NOMO-1 (cell line): ENCODE measurements around the gene CIAO2A.
A peak's percentile ranks its signal among the peaks of the same experiment; 100 is the strongest.
"Not testable (repeated sequence)": the region's sequence is repeated elsewhere in the genome, so short reads cannot be mapped to it uniquely, and the experiment has no call there.

Source experiments
- DNase-seq, 2 experiments: peaks; one replicate each; lab custom pipeline; 2025; ENCODE audit not compliant: unreplicated experiment in 2 of 2; lab: John Stamatoyannopoulos, UW

CIAO2A gene, protein sequence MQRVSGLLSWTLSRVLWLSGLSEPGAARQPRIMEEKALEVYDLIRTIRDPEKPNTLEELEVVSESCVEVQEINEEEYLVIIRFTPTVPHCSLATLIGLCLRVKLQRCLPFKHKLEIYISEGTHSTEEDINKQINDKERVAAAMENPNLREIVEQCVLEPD

DNA sequence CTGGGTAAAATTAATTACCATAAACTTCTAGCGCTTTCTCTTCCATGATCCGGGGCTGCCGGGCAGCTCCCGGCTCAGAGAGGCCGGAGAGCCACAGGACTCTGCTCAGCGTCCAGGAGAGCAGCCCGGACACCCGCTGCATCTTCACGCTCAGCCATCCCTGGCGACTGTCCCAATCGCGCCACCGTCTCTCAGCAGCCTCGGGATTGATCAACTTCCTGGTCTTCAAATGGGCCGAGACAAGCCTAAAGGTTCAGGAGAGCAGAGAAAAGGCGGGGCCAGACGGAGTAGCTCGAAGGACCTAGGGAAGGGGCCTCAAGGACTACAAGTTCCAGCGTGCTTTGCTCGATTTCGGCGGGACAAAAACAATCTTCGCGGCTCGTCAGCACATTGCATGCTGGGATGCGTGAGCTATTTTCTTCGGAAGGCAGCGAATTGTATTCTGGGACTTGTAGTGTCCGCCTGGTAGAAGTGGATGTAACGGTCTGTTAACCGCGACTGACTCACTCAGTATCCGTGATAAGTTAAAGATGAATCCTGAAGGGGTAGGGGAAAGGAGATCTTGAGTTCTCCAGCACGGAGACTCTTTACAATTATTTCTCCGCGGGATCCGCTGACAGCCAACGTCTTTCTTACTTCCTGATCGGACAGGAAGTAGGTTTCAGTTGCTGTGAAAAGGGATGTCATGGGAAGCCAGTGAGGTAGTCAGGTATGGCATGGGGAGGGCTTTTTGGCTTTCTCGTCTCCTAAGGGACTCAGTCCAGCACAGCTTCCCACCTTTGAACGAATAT lies at the start of gene CIAO2A:
Gene CIAO2A (minus strand): TSS at position 212 of the 791 bp plus-strand sequence. CDS start 70 bp downstream, at position 142.
- DNase-seq, result peak; percentile 99 to 100

DNA sequence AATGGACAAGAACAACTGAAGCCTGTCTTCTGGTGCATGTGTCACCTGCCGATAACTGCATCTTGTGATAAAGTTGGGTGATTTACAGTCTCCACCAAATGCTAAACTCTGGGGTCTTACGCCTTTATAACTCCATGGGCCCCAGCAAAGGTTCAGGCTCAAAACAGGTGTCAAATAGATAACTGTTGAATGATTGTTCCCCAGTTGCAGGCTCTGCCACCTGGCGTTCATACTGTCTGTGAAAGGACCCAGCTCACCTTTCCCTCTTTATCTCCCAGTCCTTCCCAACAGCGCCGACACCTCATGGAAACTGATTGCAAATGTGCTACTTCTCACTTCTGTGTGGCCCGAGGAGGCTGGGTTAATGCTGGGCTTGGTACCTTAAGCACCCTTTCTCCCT lies 49.6 kb upstream of the CIAO2A start:
- DNase-seq, result no peak

DNA sequence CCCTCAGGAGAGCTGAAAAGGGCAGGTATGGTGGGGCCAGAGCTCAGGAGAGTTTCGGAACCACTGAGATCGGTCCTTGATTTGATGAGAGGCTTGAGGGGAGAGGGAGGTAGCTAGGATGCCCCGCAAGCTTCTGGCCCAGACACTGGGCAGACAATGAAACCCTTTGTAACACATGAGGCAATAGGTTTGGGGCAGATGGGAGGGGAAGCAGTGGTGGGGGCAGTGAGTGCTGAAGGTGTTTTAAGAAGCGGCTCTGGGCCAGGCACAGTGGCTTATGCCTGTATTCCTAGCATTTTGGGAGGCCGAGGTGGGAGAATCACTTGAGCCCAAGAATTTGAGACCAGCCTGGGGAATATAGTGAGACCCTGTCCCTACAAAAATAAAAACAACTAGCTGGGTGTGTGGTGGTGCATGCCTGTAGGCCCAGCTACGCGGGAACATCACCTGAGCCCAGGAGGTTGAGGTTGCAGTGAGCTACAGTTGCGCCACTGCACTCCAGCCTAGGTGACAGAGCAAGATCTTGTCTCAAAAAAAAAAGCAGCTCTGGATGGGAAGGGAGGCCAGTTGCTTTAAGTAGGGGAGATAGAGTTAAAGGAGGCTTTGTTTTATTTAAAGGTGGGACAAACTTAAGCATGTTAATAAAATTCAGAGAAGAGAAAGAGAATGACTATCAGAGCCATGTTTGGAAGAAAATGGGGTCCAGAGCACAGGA lies 48.3 kb upstream of the CIAO2A start:
- no peak for DNase-seq

DNA sequence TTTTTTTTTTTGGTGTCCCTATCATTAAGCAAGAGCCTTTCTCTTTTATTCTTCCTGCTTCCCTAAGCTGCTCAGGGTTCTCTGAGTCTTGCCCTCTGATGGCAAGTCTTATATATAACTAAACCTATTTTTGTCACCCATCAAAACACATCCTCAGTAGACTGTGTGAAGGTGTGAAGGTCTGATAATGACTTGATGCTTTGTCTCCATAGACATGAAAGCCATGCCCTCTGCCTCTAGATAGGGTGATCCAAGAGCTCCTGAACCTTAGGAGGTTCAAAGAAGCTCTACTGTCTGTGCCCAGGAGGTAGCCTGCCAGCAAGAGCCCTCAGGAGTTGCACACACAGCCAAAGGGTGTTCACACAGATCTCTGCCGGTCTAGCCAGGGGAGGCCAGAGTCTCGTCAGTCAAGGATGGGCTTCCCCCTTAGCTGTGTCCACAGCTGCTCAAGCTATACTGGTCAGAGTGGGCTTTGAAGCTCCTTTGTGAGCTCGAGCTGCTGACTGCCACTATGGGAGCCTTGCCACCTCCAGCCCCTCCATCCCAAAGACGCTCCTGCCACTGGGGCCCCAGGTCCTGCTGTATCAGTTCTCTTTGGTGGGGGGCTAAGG lies 44.8 kb upstream of the CIAO2A start:
- DNase-seq, result no peak

DNA sequence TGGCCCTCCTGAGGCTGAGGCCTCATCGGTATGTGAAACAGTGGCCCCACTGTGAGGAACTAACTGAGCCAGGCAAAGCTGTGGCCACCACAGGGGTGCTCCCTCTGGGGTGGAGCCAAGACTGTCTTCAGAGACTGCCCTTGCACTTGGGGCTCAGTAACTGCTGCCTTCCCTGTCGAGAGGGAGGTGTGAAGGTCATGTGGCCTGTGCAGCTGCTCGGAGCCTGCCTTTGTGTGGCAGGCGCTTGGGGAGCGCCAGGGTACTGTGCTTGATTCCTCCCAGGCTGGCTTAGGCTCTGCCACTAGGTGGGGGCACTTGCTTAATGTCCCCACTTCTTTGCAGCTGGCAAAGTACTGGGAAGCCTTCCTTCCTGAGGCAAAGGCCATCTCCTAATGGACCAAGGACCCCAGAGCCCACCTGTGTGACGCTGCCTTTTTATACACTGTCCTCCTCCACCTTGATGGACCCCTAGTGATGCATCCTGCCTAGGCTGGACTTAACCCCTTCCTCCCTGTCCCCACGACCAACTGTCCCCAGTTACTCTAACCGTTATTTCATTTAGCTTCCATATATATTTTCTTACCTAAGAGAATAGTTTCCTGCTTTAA lies 43.7 kb upstream of the CIAO2A start:
- no peak for DNase-seq

DNA sequence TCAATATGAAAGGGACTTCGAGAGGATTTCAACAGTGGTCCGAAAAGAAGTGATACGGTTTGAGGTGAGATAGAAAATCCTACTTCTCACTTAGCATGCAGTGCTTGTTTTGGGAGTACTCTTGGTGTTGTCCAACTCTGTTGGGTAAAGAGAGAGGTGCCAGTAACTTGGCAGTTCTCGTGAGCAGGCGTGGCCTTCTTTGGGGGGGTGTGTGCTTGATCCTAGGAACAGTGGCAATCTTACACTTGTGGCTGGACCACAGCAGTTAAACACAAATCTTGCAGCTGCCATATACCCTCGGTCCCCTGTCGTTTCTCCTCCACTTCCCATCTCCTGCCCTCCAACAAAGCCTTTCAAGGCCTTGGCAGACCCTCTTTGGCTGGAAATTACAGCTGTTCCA lies 42.7 kb upstream of the CIAO2A start:
- DNase-seq, result no peak

DNA sequence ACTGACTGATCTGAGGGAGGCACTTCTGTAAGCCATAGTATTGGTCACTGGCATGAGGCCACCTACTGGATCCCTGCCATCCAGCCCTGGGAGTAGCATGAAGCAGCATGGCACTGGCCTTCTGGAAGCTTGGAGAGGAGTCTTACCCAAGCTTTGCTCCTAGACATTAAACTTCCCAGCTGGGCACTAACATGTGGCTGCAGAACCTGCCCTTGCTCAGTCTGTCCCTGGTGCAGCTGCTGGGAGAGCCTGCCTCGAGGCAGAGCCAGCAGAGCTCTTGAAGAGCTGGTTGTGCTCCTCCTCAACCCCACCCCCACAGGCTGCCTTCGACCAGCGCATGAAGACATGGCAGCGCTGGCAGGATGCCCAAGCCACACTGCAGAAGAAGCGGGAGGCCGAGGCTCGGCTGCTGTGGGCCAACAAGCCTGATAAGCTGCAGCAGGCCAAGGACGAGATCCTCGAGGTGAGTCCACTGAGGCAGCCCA lies 40.7 kb upstream of the CIAO2A start:
- no peak for DNase-seq

DNA sequence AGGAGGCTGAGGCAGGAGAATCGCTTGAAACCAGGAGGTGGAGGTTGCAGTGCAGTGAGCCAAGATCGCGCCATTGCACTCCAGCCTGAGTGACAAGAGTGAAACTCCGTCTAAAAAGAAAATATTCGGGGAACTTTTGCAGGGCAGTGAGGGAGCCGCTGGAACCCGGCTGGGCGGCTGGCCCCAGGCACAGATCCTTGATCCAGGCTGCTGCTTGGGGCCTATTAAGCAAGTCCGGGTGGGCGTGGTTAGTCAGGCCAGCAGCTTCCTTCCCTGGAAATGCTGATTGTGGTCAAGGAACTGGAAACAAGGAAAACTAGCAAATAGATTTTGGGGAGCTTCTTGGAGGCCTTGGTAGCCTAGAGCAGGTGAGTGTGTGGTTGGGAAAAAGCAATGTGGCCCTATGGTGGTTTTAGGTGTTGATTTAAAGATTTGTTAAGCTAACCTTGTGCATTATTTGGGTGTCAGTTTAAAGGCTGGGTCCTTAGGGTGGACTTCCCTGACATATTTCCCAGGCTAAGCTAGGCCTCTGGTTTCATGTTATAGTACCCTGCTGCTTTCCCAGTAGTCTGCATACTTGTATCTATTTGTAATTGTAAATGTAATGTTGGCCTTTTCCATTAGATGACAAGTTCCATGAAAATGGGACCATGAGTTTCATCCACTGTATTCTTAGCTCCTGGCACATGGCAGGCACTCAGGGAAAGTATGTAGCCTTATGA lies 40.1 kb upstream of the CIAO2A start:
- no peak for DNase-seq

DNA sequence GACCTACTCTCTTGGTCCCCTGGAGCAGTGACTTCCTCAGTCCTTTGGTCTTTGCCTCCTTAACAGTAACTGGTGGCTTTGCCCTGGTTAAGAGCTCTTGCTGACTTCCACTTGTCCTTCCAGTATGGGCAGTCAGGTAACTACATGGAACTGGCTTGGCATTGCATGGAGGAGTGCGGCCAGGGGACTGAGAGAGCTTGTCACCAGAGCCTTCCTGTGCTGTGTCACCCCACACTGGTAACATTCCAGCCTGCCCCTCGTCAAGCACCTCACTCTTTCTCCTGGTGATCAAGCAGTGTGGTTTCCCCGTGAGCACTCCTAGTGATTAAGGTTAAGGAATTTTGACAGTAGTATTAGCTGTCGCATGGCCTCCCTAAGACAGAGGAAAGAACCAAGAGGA lies 38.6 kb upstream of the CIAO2A start:
- no peak for DNase-seq

DNA sequence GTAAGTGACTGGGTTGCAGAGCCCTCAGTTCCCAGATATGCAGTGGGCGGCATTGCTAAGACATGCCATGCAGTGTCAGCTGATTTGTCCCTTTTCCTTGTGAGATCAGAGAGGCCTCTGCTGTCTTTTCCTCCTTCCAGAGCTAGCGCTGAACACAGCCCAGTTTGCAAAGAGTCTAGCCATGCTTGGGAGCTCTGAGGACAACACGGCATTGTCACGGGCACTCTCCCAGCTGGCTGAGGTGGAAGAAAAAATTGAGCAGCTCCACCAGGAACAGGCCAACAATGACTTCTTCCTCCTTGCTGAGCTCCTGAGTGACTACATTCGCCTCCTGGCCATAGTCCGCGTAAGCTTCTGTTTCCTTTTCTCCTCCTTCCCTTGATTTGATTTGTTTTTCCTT lies 37.9 kb upstream of the CIAO2A start:
- DNase-seq, result no peak

DNA sequence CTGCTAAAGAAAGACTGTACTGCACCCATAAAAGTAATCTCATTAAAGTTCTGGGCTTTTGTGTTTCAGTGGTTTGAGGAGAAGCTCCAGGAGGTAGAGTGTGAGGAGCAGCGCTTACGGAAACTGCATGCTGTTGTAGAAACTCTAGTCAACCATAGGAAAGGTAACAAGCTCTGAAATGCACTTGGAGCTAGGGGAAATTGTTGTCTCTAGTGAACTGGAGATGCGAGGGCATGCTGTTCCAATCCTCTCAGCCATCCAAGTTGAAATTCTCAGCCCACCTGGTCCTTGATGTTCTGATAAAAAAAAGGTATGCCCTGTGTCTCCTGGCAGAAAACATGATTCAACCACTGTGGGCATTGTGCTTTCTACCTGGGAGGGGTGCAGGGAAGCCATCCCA lies 36.5 kb upstream of the CIAO2A start:
- DNase-seq, result no peak

DNA sequence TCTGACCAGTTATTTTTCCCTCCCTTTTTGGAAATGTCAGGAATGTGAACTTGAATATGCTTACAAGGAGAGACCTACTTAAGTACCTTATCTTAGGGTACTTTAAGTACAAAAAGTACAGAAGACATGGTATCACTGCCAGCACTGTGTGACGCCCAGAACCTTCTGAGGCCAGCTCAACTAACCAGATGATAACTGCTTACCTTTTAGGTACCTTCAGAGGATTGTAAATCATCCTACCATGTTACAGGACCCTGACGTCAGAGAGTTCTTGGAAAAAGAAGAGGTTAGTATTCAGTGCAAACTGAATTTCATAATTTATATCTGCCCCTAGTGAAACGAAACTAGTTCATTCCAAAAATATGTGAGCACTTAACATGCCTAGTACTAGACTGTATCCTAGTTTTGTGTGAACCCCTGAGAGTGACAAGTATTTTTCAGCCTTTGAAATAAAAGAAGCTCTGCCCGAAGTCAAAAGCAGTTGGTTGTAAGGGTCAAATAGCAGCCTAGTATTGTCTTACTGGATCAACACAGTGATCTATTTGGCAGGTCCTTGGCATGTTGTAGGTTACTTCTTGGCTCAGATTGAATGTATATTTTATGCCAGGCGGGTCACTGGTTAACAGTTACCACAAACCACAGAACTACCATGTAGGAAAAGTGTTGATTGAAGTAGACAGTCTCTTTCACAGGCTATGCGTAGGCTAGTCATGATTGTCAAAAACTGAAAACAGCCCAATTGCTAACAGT lies 34.1 kb upstream of the CIAO2A start:
- no peak for DNase-seq

DNA sequence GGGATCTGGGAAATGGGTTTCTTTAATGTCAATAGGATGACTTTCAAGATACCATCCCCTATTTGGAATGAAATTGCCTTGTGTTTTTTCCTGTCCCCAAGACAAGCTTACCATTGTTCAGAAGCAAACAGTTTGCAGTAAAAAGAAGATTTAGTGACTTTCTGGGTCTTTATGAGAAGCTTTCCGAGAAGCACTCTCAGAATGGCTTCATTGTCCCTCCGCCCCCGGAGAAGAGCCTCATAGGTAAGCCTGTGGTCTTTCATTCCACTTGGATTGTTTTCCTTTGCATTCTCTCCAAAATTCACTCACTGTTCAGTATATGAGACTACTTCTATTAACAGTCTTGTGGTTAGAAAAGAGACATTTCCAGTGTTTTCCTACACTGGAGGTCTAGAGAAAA lies 32.3 kb upstream of the CIAO2A start:
- DNase-seq, result no peak

DNA sequence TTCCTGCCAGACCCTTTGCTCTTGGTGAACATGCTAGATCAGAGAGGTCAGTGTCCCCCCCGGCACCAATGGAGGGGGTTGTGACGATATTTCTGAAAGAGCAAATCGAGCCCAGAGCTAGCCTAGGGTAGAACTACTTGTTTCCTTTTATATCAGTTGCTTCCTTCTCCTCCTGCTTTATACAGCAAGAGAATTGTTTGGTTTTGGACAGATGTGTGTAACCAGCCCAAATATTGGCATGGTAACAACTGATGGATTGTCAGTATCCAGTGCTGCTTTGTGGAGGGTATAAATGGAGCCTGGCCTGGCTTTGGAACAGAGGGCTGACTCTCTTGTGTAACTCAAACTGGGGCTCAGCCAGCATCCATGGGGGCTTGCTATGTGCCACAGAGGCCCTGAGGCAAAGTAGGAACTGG lies 29.3 kb upstream of the CIAO2A start:
- no peak for DNase-seq

DNA sequence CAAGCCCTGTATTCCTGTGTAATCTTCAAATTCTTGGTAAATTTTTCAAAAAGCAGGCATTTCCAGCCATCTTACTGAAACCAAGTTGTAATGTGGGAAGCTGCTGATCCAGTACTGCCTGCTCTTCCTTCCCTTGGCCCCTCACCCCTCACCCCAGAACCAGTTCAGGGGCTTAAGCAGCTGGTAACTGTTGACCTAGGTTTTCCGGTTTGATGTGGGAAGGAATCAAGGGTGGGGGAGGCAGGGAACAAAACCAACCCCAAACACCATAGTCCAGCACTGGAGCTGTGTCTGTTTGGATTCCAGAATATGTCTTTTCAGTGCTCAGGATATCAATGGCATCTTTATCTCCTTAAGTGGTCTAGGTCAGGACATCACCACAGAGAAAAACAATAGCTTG lies 28.8 kb upstream of the CIAO2A start:
- no peak for DNase-seq

DNA sequence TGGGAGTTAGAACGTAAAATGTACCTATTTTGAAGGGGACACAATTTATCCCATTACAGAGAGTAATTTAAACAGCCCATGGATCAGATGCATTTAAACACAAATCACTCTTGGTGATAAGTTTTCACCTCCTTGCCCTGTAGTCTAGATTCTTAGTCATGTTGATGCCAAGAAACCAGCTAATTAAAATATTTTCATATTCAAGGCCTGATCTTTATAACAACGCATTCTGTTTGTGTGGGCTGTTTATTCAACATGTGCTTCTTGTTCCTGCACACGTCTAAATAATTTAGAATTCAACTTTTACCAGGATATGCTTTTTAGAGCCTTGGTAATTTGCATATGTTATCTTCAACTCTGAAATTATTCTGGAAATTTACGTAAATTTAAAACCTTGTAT lies 28.0 kb upstream of the CIAO2A start:
- no peak for DNase-seq

DNA sequence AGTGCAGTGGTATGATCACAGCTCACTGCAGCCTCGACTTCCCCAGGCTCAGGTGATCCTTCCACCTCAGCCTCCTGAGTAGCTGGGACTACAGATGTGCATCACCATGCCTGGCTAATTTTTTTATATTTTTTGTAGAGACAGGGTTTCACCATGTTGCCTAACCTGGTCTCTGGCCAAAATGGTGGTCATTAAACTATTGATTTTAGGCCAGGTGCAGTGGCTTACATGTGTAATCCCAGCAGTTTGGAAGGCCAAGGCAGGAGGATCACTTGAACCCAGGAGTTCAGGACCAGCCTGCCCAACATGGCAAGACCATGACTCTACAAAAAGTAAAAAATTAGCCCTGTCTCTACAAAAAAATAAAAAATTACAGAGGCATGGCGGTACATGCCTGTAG lies 26.7 kb upstream of the CIAO2A start:
- not testable (repeated sequence) for DNase-seq

DNA sequence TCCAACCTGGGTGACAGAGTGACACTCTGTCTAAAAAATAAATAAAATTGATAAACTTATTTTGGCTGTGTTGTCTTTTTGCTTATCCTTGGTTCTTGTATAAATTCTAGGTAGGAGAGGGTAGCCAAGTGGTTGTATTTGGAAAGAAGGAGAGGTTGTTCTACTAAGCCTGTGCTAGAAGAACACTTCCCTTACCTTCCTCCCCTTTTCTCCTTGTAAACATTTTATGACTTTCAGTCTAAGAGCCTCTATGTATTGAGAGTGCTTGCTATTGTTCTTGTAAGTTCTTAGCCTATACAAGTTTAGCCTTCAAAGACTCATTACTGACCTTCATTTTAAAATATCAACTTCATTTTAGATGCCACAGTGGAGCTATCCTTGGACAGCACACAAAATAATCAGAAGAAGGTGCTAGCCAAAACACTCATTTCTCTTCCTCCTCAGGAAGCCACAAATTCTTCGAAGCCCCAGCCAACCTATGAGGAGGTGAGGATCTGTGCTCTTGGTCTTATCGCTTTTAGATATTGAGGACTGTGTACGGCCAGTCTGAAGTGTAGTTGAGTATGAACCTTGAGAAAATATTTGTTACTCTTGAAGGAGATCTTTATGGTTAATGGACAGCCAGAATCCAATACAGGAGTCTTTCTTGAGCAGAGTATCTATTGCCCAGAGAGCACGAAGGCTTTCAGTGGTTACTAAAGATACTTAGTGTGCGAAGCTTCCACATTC lies 24.3 kb upstream of the CIAO2A start:
- no peak for DNase-seq

DNA sequence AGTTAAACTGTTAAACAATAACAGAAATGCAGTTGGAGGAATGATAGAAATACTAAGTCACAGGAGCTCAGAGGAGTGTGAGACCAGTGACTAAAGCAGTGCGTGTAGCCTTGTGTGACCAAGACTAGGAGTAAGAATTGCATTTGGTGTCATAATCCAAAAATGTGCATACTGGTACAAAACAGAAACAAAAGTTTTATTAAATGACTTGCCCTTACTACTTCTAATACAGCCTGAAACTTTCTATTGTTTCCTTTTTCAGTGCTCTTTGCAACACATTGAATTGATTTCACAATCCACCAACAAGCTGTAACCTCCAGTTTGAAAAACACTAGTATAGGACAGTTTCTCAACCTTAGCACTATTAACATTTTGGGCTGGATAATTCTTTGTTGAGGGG lies 19.3 kb upstream of the CIAO2A start:
- DNase-seq, result peak; percentile 41 to 73
